Hindlimb muscle (tissue), 1 donor: Measurements from ENCODE around the gene GPR146. TPM values are rescaled to one million over a fixed set of nuclear protein-coding genes. Genes with fewer than 3 reads are reported as not detected.

ENCODE experiments used
- DNase-seq: peaks from one replicate; pipeline ENCODE4 v3.0.0-alpha.2; 2013
- polyA plus RNA-seq: library from polyadenylated mRNA; unstranded; fragments of 120-200 nt; gene quantifications from one replicate; pipeline ENCODE4 v1.2.1, GENCODE V29; 2013; ENCODE audit not compliant: insufficient read length

GPR146 gene
- polyA plus RNA-seq, 1 donor = 6.2 TPM

DNA sequence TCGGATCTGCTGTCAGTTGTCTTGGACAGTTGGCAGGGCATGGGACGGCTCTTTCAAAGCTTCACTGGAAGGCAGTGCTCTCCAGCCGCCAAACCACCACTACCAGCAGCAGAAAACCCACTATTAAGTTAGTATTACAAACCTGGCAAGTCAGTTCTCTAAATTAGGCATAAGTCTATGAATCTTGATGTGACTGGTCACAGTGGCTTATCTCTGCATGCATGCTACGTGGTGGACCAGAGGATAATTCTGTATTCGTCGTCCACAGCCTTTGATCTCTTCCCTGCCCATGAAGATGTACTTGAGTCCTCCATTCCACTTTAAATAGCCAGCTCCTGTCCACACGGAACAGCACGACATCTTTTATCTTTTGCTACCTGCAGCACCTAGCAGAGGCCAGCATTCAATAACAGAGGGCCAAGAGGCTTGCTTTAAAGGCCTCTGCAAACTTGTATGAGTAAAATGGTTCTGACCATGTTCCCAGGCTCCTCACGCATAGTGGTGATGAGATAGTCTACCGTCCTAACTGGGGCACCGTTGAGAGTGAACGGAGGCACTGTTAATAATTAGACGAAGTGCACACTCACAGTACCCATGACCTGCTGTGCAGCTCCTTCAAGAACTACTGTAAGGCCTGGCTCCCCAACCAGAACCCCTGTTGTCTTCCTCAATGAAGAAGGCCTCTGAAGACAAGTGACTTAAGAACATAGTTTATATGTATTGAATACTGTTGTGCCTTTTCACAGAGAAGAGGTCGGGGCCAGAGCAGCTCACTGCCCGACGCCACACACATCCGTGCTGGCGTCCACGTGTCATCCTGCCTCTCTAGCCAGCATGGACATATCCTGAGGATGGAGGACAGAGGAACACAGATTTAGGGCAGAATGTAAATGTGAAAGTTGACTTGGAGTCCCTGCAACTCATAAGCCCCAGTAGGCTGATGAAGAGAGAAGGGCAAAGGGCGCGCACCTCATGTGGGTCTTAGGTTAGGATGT is 1.0 kb downstream of the GPR146 start:
- no peak for DNase-seq

DNA sequence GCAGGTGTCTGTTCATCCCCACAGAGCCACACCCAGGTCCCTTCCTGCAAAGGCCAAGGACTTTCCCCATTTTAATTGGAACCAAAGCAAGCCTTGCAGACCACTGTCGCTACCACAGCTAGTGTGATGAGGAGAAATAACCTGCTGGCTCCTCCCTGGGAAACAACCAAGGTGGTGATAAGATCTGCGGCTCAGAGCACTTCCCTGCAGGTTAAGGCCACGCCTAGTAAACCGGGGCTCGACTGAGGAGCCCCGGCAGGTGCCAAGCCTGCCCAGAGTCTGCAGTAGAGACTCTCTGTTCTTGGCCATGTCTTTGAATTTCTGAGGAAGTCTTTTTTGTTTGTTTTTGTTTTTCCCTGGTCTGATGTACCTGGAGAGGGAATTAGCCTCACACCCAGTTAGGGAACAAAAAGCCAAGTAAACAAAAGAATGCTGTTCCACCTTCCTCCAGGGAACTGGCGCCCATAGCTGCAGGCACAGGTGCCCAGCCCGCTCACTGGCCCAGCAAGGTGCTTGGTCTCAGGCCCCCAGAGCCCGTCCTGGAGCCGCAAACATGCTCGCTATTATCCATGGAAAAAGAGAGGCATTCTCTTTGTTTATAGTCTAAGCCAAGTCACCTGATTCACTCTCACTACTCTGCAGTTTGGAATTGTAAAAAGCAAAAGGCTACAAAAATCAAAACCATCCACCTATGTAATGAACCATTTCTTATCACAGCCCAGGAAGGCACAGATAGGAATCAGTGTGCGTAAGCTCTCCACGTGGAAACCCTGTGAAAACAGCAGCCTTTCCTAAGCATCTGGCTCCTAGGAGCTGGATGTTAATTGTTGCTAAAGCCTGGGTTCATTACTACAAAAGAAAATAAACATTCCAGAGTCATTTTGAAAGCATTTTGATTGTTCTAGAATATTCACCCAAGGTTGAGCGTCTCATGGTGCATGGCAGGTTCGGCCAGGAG is 2.7 kb downstream of the GPR146 start:
- no peak for DNase-seq

DNA sequence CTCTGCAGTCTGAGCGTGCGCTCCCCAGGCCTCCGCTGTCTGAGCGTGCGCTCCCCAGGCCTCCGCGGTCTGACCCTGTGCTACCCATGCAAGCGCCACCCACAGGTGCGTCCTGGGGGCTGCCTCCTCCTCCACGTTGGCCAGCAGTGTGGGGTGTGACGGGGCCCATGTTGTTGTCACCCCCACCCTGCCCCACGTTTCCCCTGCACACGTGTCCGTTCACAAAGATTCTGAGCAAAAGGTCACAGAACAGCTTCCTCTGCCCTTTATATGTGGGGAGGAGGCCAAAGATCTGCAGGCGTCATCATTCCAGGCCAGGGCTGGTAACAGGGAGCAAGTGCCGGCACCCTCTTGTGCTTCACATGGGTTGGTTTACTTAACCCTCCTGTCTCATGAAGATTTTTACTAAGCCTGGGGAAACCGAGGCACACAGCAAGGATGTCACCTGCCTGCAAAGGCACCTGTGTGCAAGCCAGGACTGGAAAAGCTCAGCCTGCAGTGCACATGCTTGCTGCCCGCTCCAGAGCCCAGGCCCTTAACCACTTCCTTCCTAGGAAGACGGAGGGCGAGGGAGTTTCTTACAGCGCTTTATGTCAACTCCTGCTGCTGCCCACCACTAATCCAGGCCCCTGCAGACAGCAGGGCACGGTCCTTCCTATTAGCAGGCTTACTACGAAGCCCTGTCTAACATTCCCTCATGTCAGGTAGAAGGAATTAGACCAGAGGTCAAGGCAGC is 4.8 kb downstream of the GPR146 start:
- DNase-seq = no peak

DNA sequence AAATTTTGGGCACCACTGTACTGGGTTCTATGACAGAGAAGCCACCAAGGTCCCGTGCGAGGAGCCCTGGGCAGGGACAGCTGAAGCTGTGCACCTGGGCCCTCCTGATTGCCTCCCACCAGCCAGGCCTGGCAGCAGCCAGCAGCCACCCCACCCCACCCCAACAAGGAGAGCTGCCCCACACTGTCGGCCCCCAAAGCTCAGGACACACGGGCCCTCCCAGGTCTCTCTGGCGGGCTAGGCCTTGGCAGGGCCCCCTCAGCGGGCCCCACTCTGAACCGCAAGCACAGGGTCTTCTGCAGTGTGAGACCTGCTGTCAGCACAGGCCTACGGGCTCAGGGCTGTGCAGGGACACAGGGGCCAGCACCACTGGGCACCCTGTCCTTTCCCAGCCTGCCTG is 5.5 kb downstream of the GPR146 start:
- DNase-seq = no peak

DNA sequence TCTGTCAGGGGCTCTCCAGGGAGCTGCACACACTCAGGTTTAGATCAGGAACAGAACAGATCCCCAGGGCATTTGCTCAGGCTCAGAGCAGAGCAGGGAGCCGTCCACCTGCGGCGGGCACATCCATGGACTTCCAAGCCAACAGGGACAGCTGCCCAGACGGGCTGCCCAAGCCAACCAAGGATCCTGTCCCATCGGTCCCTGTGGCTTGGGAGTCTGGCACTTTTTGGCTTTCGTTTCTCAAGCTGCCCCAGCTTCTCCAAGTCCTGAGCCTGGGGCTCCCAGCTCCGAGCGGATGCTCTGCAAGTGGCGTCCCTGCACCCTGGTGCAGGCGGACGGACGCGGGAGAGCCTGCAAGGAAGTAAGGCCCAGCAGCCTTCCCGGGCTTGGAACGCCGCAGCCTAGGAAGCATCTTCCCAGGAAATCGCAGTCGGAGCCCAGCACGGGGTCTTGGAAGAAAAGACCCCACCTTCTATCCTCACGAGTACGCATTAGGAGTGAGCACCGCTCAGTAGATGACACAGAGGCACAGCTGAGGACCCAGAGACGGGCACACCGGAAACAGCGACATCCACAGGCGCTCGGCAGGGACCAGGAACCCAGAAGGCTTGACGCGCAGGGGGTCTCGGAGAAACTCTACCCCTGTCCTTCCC is 6.0 kb downstream of the GPR146 start:
- DNase-seq = no peak

DNA sequence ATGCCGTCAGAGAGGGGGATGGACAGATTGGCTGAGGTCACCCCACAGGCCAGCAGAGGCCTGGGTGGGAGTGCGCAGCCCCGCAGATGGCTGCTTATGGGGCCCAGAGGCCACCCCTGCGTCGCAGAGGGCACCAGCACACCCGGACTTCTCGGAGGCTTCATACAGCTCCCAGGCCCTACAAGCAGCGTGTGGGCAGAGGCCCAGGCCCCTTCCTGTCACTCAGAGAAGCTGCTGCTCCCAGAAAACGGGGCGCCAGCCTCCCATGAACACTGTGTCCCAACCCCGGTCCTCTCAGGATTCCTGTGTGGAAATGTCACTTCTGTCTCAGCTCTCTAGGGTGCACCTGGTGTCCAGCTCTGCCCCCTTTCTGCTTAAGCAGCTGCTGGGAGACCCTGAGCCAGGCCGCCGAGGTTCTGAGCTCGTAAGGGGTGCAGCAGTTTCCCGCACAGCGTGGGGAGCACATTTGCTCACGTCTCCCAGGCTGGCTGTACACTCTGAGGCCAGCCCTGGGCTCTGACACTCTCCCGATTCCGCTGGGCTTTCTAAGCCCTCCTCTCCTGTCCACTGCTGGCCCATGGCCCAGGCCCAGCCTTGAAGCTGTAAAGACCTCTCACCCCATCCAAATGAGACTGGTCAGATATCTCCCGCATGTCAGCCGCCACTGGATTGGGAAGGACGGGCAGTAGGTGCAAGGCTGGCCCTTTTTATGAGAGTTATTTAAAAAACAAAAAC is 6.8 kb downstream of the GPR146 start:
- DNase-seq = no peak

DNA sequence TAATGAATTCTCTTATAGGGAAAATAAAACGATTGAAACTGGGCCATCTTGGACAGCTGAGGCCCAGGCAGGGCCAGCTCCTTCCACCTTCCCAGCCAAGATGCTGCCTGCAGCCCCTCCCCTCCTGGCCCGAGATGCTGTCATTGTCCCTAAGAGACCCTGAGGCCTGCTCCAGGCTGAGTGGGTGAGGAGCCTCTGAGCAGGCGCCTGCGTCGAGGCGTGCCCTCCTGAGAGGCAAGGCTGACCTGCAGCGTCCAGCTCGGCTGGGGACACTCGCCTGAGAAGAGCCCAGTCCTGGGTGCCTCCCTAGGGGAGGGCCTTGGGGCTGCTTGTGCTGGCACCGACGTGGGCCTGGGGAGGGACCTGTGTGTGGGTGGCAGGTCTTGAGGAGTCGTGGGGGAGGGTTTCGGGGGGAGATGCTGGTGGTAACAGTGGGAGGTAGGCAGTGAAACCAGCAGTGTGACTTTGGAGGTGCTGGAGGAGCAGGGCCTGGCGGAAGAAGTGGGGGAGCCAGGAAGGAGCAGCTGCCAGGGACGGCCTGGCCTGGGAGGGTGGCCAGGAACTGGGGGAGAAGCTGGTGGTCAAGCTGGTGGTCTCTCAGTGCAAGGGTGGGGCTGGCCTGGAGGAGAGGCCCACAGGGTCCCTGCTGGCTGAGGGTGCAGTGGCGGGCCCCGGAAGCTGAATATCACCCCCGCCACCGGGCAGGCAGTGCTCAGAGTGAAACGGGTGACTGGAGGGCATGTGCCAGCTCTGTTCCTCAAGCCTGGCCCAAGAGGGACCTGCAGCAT is 7.9 kb downstream of the GPR146 start:
- DNase-seq = no peak

DNA sequence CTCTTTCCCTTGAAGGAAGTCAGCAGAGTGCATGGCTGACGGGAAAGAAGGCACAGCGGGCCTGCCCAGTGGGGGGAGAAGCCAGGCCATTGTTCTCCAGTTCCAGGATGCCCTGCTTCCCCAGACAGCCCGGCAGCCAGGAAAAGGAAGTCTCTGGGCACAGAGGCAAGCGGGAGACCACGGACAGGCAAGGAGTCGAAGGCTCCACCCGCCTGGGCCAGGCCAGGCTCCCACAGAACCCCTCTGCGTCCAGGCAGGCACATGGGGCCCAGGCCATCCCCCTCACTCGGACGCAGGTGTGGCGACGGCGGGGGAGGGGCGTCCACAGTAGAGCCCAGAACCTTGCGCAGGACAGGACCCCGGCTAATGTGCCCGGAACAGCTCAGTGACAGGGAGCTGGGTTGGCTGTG is 8.7 kb downstream of the GPR146 start:
- DNase-seq = no peak

DNA sequence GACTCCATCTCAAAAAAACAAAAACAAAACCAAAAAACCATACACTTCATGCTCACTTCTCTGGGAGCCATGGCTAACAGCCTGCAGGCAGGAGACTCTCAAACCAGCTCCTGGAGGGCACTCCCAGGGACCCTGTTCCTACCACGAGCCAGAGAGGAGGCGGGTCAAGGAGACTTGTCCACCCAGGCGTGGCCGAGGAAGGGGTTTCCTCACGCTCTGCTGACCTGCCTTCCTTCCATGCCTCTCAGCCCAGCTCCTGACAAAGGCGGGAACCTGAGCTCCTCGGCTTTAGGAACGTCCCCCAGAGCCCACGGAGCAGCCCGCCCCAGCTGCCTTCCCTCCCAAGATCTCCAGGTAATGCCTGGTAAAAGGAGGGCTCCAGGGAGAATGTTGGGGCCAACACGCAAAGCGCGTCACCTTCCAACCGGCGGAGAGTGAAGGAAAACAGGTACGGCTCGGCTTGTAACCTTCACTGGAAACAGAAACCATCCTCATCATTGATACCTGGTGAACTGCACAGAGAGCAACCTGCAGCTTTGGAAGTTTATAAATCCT is 9.5 kb downstream of the GPR146 start:
- no peak for DNase-seq

DNA sequence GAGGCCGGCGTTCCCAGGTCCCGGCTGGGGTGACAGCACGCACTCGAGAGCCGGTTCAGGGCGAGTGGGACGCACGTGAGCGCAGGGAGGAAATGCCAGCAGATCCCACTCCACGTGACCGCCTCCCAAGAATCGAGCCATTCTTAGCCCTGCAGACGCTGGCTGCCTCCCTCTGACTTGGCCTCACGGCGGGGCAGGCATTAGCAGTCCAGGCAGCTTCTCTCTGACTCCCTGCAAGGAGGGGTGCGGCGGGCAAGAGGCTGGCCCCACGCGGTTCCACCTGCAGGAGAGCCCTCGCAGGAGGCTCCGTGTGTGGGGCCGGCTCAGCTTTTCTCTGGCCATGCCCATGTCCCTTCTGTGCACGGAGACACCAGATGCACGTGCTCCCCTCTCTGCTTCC is 10.1 kb downstream of the GPR146 start:
- no peak for DNase-seq

DNA sequence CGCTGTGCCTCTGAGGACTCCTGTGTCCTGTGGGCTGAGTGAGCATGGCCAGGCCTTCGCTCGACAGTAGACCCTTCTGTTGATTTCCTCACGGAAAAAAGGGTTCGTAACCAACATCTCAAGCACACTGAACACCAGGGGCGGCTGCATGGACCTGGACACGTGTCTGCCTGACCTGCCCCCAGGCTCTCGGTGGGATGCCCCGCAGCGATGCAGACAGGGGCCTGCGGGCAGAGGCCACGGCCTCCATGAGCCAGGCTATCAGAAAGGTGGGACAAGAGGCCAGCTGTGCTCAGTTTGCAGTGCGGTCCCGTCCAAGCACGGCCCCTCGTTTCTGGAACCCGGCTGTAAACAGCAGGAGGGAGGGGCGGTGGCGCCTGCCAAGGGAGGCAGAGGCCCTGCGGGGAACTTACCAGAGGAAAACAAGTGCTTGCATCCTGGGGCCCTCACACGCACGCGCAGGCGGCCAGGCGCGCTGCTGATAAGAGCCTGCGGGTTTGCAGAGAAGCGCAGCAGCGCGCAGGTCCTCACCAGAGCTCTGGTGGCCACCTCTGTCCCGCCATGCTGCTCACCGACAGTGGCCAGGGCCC is 10.6 kb downstream of the GPR146 start:
- peak; percentile 75 for DNase-seq

DNA sequence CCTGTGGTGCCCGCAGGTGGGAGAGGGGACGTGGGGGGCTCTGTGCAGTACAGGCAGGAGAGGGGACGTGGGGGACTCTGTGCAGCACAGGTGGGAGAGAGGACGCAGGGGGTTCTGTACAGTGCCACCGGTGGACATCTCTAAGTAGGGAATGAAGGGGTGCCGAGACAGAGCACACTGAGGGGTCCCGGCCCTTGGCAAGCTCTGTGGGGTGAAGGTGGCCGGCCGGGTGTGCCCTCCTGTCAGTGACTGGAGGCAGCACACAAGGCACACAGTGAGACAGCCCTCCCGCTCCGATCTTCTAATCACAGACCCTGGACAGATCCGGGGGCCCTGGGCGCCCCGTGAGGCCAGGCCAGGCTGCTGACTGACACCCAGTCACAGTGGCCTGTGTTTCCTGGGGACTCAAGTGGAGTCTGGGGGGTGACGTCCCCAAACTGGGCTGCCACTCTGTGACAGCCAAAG is 11.2 kb downstream of the GPR146 start:
- DNase-seq = no peak

DNA sequence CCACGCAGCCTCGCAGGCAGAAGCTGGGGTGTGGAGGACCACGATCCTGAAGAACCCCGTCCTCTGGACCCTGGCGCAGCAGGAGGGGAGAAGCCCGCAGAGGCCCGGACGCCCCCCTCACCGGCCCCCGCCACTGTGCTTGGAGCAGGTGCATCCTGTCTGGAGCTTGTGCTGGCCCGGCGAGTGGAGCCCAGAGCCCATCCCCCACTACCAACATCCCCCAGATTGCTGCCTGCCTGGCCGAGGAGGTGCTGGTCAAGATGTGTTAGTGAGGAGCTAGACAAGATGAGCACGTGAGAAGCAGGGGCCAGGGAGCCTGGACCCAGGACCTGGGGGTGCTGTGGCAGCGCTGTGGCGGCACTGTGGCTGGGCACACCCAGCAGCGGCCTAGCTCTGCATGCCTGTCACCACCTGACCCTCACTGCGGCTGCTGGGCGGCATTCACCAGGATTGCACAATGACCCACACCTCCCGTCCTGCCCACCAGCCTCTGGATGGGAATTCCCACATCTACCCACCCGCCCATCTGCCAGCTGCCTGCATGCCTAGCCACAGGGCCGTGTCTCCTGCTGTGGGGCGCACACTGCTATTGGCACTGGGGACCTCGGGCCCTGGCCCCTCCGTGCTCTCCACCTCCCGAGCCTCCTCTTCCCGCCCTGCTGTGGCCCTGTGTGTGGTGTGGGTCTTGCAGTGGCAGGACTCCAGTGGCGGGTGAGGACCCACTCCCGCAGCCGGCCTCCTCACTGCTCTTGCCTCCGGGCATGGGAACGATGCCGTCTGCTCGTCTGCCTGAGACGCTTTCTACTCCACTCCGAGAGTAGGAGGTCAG is 11.8 kb downstream of the GPR146 start:
- DNase-seq = no peak

DNA sequence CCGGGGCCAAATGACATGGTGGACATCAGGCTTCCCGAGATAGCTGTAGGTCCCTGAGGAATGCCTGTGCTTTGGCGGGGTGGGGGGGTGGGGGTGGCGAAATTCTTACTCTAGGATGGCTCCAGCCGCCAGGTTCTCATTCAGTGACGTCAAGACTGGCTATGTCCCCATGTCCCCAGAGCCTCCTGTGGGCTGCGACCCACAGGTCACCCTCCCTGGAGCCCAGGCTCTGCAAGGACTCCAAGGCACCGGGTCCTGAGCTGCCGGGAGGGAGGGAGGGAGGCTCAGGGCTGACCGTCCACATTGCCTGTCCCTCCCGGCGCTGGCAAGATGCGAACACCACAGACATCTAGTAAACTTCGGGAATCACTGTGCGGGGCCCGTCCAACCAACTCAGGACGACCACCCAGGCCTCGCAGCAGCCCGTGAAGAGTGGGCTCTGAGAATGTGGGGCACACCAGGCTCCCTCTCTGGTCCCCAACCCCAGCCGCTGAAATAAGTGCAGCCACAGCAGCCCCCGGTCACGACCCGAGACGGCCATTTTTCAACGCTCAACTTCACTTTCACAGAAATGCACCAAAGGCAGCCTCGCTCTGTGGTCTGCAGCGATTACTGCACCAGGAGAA is 12.6 kb downstream of the GPR146 start:
- no peak for DNase-seq

DNA sequence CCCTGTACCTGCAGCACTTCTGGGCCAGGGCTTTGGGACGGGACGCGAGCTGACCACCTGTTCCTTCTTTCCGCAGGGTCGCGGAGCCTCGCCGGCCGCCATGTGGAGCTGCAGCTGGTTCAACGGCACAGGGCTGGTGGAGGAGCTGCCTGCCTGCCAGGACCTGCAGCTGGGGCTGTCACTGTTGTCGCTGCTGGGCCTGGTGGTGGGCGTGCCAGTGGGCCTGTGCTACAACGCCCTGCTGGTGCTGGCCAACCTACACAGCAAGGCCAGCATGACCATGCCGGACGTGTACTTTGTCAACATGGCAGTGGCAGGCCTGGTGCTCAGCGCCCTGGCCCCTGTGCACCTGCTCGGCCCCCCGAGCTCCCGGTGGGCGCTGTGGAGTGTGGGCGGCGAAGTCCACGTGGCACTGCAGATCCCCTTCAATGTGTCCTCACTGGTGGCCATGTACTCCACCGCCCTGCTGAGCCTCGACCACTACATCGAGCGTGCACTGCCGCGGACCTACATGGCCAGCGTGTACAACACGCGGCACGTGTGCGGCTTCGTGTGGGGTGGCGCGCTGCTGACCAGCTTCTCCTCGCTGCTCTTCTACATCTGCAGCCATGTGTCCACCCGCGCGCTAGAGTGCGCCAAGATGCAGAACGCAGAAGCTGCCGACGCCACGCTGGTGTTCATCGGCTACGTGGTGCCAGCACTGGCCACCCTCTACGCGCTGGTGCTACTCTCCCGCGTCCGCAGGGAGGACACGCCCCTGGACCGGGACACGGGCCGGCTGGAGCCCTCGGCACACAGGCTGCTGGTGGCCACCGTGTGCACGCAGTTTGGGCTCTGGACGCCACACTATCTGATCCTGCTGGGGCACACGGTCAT is 13.3 kb downstream of the GPR146 start:
- no peak for DNase-seq

DNA sequence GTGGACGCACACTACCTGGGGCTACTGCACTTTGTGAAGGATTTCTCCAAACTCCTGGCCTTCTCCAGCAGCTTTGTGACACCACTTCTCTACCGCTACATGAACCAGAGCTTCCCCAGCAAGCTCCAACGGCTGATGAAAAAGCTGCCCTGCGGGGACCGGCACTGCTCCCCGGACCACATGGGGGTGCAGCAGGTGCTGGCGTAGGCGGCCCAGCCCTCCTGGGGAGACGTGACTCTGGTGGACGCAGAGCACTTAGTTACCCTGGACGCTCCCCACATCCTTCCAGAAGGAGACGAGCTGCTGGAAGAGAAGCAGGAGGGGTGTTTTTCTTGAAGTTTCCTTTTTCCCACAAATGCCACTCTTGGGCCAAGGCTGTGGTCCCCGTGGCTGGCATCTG is 14.0 kb downstream of the GPR146 start:
- no peak for DNase-seq

DNA sequence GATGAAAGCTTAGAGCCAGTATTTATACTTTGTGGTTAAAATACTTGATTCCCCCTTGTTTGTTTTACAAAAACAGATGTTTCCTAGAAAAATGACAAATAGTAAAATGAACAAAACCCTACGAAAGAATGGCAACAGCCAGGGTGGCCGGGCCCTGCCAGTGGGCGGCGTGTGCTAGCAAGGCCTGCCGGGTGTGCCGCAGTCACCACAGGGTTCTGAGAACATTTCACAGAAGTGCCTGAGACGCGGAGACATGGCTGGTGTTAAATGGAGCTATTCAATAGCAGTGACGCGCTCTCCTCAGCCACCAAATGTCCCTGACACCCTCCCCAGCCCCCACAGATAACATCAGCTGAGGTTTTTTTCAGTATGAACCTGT is 14.5 kb downstream of the GPR146 start:
- DNase-seq = no peak
